ENCODE data around the gene ARL17A.
"Not testable (repeated sequence)": the region's sequence is repeated elsewhere in the genome, so short reads cannot be mapped to it uniquely, and the experiment has no call there.

- TF ChIP-seq CTCF, POLR2A (IDR thresholded peaks at IDR 0.05): not testable (repeated sequence)
These were observed 87.5 kb downstream of the ARL17A start for GRCh38 chr17:46492021-46492420.
